Neural cell (in vitro differentiated cells): ENCODE data around the gene UMOD. TPM values are rescaled to one million over a fixed set of nuclear protein-coding genes. Genes with fewer than 3 reads are reported as not detected.

Source experiments
- H2AFZ ChIP-seq: fragments of 200-600, 300-800 bp; sonication (generic), shearing (Covaris generic); 2 replicates; pipeline ENCODE4 v1.6.0; 2014; ENCODE audit warnings: low read depth, mild to moderate bottlenecking, antibody characterized with exemption, low read length, moderate library complexity
- H3F3A ChIP-seq: fragments of 200-600 bp; shearing (Covaris generic); 2 replicates; pipeline ENCODE4 v1.6.1; 2016; ENCODE audit warnings: mild to moderate bottlenecking, moderate library complexity, mixed read lengths, antibody characterized with exemption, low read length; ENCODE audit not compliant: insufficient read depth, poor library complexity, severe bottlenecking
- H3K27ac ChIP-seq: fragments of 200-600, 300-800 bp; sonication (generic), shearing (Covaris generic); 2 replicates; pipeline ENCODE4 v1.5.1; 2014; ENCODE audit warnings: mild to moderate bottlenecking, low read length, moderate library complexity
- H3K27me3 ChIP-seq: fragments of 300-800, 200-600 bp; sonication (generic), shearing (Covaris generic); 2 replicates; pipeline ENCODE4 v1.6.0; 2014; ENCODE audit warnings: mild to moderate bottlenecking, low read depth, low read length, moderate library complexity; ENCODE audit not compliant: insufficient read depth
- H3K36me3 ChIP-seq: fragments of 300-800, 200-600 bp; sonication (generic), shearing (Covaris generic); 2 replicates; pipeline ENCODE4 v1.5.1; 2014; ENCODE audit warnings: mild to moderate bottlenecking, antibody characterized with exemption, low read length, moderate library complexity; ENCODE audit not compliant: insufficient read depth
- H3K4me2 ChIP-seq: fragments of 300-800, 200-600 bp; sonication (generic), shearing (Covaris generic); 2 replicates; pipeline ENCODE4 v1.6.0; 2014; ENCODE audit warnings: mild to moderate bottlenecking, low read length
- H3K4me3 ChIP-seq: fragments of 300-800, 200-600 bp; sonication (generic), shearing (Covaris generic); 2 replicates; pipeline ENCODE4 v1.5.1; 2014; ENCODE audit warnings: mild to moderate bottlenecking, low read length, moderate library complexity
- H3K79me2 ChIP-seq: fragments of 200-600 bp; shearing (Covaris generic); replicated peaks from 2 replicates; pipeline ENCODE4 v1.6.0; 2014; ENCODE audit warnings: mild to moderate bottlenecking, low read length, moderate library complexity; ENCODE audit not compliant: insufficient read depth
- H3K9ac ChIP-seq: fragments of 300-800, 200-600 bp; sonication (generic), shearing (Covaris generic); 2 replicates; pipeline ENCODE4 v1.6.1; 2016; ENCODE audit warnings: mild to moderate bottlenecking, low read length, mixed read lengths
- H3K9me2 ChIP-seq: fragments of 200-600 bp; shearing (Covaris generic); 2 replicates; pipeline ENCODE4 v1.6.1; 2016; ENCODE audit warnings: mild to moderate bottlenecking, low read length, mixed read lengths; ENCODE audit not compliant: insufficient read depth
- H3K9me3 ChIP-seq: fragments of 200-600, 300-800 bp; sonication (generic), shearing (Covaris generic); 2 replicates; pipeline ENCODE4 v1.6.1; 2016; ENCODE audit warnings: mild to moderate bottlenecking, mixed run types, low read length, moderate library complexity, mixed read lengths
- H4K20me1 ChIP-seq: fragments of 200-600 bp; shearing (Covaris generic); 2 replicates; pipeline ENCODE4 v1.6.1; 2016; ENCODE audit warnings: mild to moderate bottlenecking, mixed run types; ENCODE audit not compliant: insufficient read depth
- EP300 ChIP-seq: fragments of 450-650 bp; conservative IDR thresholded peaks from 2 replicates; pipeline ENCODE4 v1.6.1; 2014; ENCODE audit warnings: antibody characterized with exemption, mild to moderate bottlenecking, moderate library complexity; ENCODE audit not compliant: poor library complexity, severe bottlenecking
- EZH2 ChIP-seq: fragments of 200-600, 300-800 bp; shearing (Covaris generic), sonication (generic); IDR thresholded peaks from 2 replicates; pipeline ENCODE4 v1.6.1; 2014; ENCODE audit warnings: antibody characterized with exemption, low read length, borderline replicate concordance, mild to moderate bottlenecking; ENCODE audit not compliant: insufficient read depth, poor library complexity, severe bottlenecking
- MXI1 ChIP-seq: fragments of 450-650 bp; conservative IDR thresholded peaks from 2 replicates; pipeline ENCODE4 v1.6.1; 2014; ENCODE audit warnings: antibody characterized with exemption, mild to moderate bottlenecking; ENCODE audit not compliant: poor library complexity, severe bottlenecking
- POLR2AphosphoS5 ChIP-seq: IDR thresholded peaks from 2 replicates; pipeline ENCODE4 v1.6.1; 2012
- RAD21 ChIP-seq: fragments of 450-650 bp; conservative IDR thresholded peaks from 2 replicates; pipeline ENCODE4 v1.6.1; 2014; ENCODE audit warnings: antibody characterized with exemption, mild to moderate bottlenecking, moderate library complexity
- SMC3 ChIP-seq: fragments of 450-650 bp; conservative IDR thresholded peaks from 2 replicates; pipeline ENCODE4 v1.6.1; 2014; ENCODE audit warnings: antibody characterized with exemption, mild to moderate bottlenecking, moderate library complexity; ENCODE audit not compliant: poor library complexity
- TAF1 ChIP-seq: IDR thresholded peaks from 2 replicates; pipeline ENCODE4 v1.6.1; 2012; ENCODE audit warnings: low read depth
- polyA plus RNA-seq: library from polyadenylated mRNA; depleted of rRNA; stranded (reverse); fragments of >200 nt; gene quantifications from 2 replicates; pipeline ENCODE4 v1.2.3, GENCODE V29; 2014
- TF ChIP-seq, protein P1 (sequence below): fragments of 450-650 bp; IDR thresholded peaks from 2 replicates; pipeline ENCODE4 v1.5.1; 2014; ENCODE audit warnings: antibody characterized with exemption, mild to moderate bottlenecking, moderate library complexity; ENCODE audit not compliant: poor library complexity, severe bottlenecking
- TF ChIP-seq, protein P2 (sequence below): IDR thresholded peaks from 2 replicates; pipeline ENCODE4 v1.6.1; 2012; ENCODE audit warnings: borderline replicate concordance

Gene UMOD
- polyA plus RNA-seq, 1 donor from 2014 or later = not detected

DNA sequence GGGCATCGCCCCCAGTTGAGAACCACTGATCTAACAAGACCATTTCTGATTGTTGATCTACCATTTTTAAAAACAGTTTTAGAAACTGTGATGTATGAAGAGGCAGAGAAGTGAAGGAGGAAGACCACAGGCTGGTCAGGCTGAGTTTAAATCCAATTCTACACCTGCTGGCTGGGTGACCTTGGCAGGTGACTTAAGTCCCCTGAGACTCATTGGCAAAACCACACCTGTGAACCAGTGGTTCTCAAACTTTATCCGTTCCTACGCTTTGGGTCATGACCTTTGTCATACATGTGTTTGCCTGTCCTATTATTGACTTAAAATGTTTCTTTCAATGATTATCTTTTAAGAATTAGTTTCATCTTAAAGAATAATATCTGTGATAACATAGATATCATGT lies 27.5 kb downstream of the UMOD start:
- Histone ChIP-seq H2AFZ (no peak overlapping the region), H3K4me3 (no peak overlapping the region), H3K27me3 (no peaks in the 10 kb centered on the region), H3K9me3 (no peaks in the 10 kb centered on the region), H3K79me2 (no peaks in the 10 kb centered on the region), H3K4me2 (no peak overlapping the region), H3F3A (no peaks in the 10 kb centered on the region), H3K36me3 (no peaks in the 10 kb centered on the region), H3K9me2 (no peaks in the 10 kb centered on the region), H3K27ac (no peak overlapping the region), H3K9ac (no peak overlapping the region), H4K20me1 (no peaks in the 10 kb centered on the region)
- TF ChIP-seq POLR2AphosphoS5 (no peak), TAF1 (no peak), EZH2 (no peak), RAD21 (no peak), MXI1 (no peak), EP300 (no peak), SMC3 (no peak)
- TF ChIP-seq, protein P1, sequence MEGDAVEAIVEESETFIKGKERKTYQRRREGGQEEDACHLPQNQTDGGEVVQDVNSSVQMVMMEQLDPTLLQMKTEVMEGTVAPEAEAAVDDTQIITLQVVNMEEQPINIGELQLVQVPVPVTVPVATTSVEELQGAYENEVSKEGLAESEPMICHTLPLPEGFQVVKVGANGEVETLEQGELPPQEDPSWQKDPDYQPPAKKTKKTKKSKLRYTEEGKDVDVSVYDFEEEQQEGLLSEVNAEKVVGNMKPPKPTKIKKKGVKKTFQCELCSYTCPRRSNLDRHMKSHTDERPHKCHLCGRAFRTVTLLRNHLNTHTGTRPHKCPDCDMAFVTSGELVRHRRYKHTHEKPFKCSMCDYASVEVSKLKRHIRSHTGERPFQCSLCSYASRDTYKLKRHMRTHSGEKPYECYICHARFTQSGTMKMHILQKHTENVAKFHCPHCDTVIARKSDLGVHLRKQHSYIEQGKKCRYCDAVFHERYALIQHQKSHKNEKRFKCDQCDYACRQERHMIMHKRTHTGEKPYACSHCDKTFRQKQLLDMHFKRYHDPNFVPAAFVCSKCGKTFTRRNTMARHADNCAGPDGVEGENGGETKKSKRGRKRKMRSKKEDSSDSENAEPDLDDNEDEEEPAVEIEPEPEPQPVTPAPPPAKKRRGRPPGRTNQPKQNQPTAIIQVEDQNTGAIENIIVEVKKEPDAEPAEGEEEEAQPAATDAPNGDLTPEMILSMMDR = no peak
- TF ChIP-seq, protein P2, sequence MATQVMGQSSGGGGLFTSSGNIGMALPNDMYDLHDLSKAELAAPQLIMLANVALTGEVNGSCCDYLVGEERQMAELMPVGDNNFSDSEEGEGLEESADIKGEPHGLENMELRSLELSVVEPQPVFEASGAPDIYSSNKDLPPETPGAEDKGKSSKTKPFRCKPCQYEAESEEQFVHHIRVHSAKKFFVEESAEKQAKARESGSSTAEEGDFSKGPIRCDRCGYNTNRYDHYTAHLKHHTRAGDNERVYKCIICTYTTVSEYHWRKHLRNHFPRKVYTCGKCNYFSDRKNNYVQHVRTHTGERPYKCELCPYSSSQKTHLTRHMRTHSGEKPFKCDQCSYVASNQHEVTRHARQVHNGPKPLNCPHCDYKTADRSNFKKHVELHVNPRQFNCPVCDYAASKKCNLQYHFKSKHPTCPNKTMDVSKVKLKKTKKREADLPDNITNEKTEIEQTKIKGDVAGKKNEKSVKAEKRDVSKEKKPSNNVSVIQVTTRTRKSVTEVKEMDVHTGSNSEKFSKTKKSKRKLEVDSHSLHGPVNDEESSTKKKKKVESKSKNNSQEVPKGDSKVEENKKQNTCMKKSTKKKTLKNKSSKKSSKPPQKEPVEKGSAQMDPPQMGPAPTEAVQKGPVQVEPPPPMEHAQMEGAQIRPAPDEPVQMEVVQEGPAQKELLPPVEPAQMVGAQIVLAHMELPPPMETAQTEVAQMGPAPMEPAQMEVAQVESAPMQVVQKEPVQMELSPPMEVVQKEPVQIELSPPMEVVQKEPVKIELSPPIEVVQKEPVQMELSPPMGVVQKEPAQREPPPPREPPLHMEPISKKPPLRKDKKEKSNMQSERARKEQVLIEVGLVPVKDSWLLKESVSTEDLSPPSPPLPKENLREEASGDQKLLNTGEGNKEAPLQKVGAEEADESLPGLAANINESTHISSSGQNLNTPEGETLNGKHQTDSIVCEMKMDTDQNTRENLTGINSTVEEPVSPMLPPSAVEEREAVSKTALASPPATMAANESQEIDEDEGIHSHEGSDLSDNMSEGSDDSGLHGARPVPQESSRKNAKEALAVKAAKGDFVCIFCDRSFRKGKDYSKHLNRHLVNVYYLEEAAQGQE = no peak

DNA sequence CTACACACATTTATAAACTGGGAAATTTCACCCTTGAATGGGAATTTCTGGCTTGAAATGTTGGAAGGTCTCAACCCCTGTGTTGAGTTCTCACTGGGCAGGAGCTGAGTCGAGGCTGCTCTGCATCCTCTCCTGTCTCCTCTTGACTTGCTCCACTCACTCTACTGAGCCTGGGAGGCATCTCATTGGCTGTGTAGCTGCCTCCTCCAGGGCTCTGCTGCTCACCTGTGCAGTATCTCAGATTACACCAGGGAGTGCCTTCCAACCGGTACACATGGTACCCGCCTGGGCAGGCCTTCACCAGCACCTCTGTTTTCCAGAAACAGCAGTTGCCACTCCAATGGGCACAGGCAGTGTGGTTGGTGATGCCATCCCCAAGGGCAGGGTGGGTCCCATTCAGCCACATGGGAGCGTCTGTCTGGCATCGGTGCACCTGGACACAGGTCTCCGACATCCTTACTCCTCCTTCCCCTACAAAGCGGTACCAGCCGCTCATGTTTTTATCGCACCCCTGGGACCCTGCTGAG lies 28.9 kb downstream of the UMOD start:
- no peaks in the 10 kb centered on the region for H4K20me1 ChIP-seq
- no peaks in the 10 kb centered on the region for H3K36me3 ChIP-seq
- H3K9me3 ChIP-seq = no peaks in the 10 kb centered on the region
- TF ChIP-seq MXI1 (no peak), EZH2 (no peak), RAD21 (no peak), SMC3 (no peak), TAF1 (no peak), POLR2AphosphoS5 (no peak), EP300 (no peak)
- TF ChIP-seq, protein P1 = no peak
- TF ChIP-seq, protein P2 = no peak
- H2AFZ ChIP-seq = no peak overlapping the region
- no peak overlapping the region for H3K9ac ChIP-seq
- no peaks in the 10 kb centered on the region for H3K79me2 ChIP-seq
- no peak overlapping the region for H3K27ac ChIP-seq
- no peaks in the 10 kb centered on the region for H3K9me2 ChIP-seq
- no peak overlapping the region for H3K4me2 ChIP-seq
- no peaks in the 10 kb centered on the region for H3K27me3 ChIP-seq
- H3F3A ChIP-seq = no peaks in the 10 kb centered on the region
- no peak overlapping the region for H3K4me3 ChIP-seq
